RWPE2 (cell line): ENCODE data around the gene STK24.

Source experiments
- ATAC-seq: fragments of 200-7000 bp; cut with Tn5 transposase; 3 replicates; pipeline ENCODE4 v1.9.1; 2021; ENCODE audit warnings: low read depth
- DNase-seq: peaks from one replicate; pipeline ENCODE4 v3.0.0-alpha.2; 2020; ENCODE audit warnings: low spot score
- H3K27ac ChIP-seq: fragments of 450-650 bp; 2 replicates; pipeline ENCODE4 v1.5.1; 2017; ENCODE audit warnings: mild to moderate bottlenecking; ENCODE audit not compliant: poor library complexity, severe bottlenecking
- H3K27me3 ChIP-seq: fragments of 250-450 bp; sonication (Bioruptor Pico); 2 replicates; pipeline ENCODE4 v1.5.1; 2021; ENCODE audit warnings: mild to moderate bottlenecking, moderate library complexity; ENCODE audit not compliant: insufficient read depth, poor library complexity, severe bottlenecking
- H3K36me3 ChIP-seq: fragments of 250-450 bp; sonication (Bioruptor Pico); 2 replicates; pipeline ENCODE4 v1.5.1; 2020; ENCODE audit warnings: low read depth, mild to moderate bottlenecking, moderate library complexity
- H3K4me1 ChIP-seq: fragments of 250-450 bp; sonication (Bioruptor Pico); 2 replicates; pipeline ENCODE4 v1.5.1; 2021; ENCODE audit warnings: mild to moderate bottlenecking, moderate library complexity; ENCODE audit not compliant: insufficient read depth, poor library complexity, severe bottlenecking
- H3K4me3 ChIP-seq: fragments of 250-450 bp; sonication (Bioruptor Pico); 2 replicates; pipeline ENCODE4 v1.5.1; 2021; ENCODE audit warnings: mild to moderate bottlenecking, moderate library complexity; ENCODE audit not compliant: severe bottlenecking
- H3K9me3 ChIP-seq: fragments of 250-450 bp; sonication (Bioruptor Pico); 2 replicates; pipeline ENCODE4 v1.5.1; 2021; ENCODE audit warnings: mild to moderate bottlenecking, moderate library complexity; ENCODE audit not compliant: severe bottlenecking
- CTCF ChIP-seq: fragments of 450-650 bp; IDR thresholded peaks from one replicate; pipeline ENCODE4 v1.5.1; 2017; ENCODE audit warnings: mild to moderate bottlenecking, moderate library complexity; ENCODE audit not compliant: poor library complexity, severe bottlenecking

STK24 gene

GRCh38 chr13:98429531-98429930 is 147.4 kb downstream of the STK24 start:
- no peak for TF ChIP-seq CTCF
- ATAC-seq (no peak), DNase-seq (peak; percentile 46)
- Histone ChIP-seq H3K9me3 (no peaks in the 10 kb centered on the region), H3K27me3 (no peaks in the 10 kb centered on the region), H3K27ac (no peak overlapping the region), H3K4me1 (no peaks in the 10 kb centered on the region), H3K4me3 (no peak overlapping the region), H3K36me3 (0 out of 2 replicates have a peak, but pooled peaks cover 6% of the 10 kb centered on the region)

- H3K4me3 ChIP-seq: no peak overlapping the region
- no peak for TF ChIP-seq CTCF
- H3K27ac ChIP-seq: no peak overlapping the region
- ATAC-seq (no peak), DNase-seq (peak; percentile 44)
- H3K9me3 ChIP-seq: no peaks in the 10 kb centered on the region
- H3K4me1 ChIP-seq: no peaks in the 10 kb centered on the region
- no peaks in the 10 kb centered on the region for H3K27me3 ChIP-seq
- 0 out of 2 replicates have a peak, but pooled peaks cover 6% of the 10 kb centered on the region for H3K36me3 ChIP-seq
These were observed 147.8 kb downstream of the STK24 start for GRCh38 chr13:98429081-98429480.

- no peak for ATAC-seq
- no peak for TF ChIP-seq CTCF
These were observed 148.5 kb downstream of the STK24 start for GRCh38 chr13:98428256-98428966.

GRCh38 chr13:98427331-98427995 is 149.4 kb downstream of the STK24 start:
- H3K4me1 ChIP-seq: no peaks in the 10 kb centered on the region
- no peak for DNase-seq
- H3K4me3 ChIP-seq: no peak overlapping the region
- 0 out of 2 replicates have a peak, but pooled peaks cover 6% of the 10 kb centered on the region for H3K36me3 ChIP-seq
- no peak for TF ChIP-seq CTCF
- H3K27me3 ChIP-seq: no peaks in the 10 kb centered on the region
- ATAC-seq: no peak
- H3K9me3 ChIP-seq: no peaks in the 10 kb centered on the region
- H3K27ac ChIP-seq: no peak overlapping the region

More at GRCh38 chr13:98428256-98428966, 148.5 kb downstream of the STK24 start:
- Histone ChIP-seq H3K4me3 (no peak overlapping the region), H3K4me1 (no peaks in the 10 kb centered on the region), H3K27me3 (no peaks in the 10 kb centered on the region), H3K36me3 (0 out of 2 replicates have a peak, but pooled peaks cover 6% of the 10 kb centered on the region), H3K9me3 (no peaks in the 10 kb centered on the region), H3K27ac (no peak overlapping the region)
- peak; percentile 16 for DNase-seq
